Nephron (organoid): Measurements from ENCODE around the gene APOBEC3B.
"Not testable (repeated sequence)": the region's sequence is repeated elsewhere in the genome, so short reads cannot be mapped to it uniquely, and the experiment has no call there.

Source experiments
- H3K27ac Mint-ChIP-seq, 3 experiments: 2 replicates each; pipeline ENCODE4 v1.8.0; 2020; ENCODE audit warnings: mixed read lengths in 3 of 3, mild to moderate bottlenecking in 2 of 3, moderate library complexity in 1 of 3
- H3K27me3 Mint-ChIP-seq: 2 replicates; pipeline ENCODE4 v1.8.0; 2021; ENCODE audit warnings: low read depth, mild to moderate bottlenecking, moderate library complexity, mixed read lengths
- H3K36me3 Mint-ChIP-seq: 2 replicates; pipeline ENCODE4 v1.8.0; 2020; ENCODE audit warnings: low read depth, mixed read lengths
- H3K4me1 Mint-ChIP-seq: 2 replicates; pipeline ENCODE4 v1.8.0; 2020; ENCODE audit warnings: mixed read lengths
- H3K4me3 Mint-ChIP-seq, 3 experiments: 2 replicates each; pipeline ENCODE4 v1.8.0; 2020; ENCODE audit warnings: mild to moderate bottlenecking in 3 of 3, mixed read lengths in 3 of 3, moderate library complexity in 2 of 3
- H3K9me3 Mint-ChIP-seq: 2 replicates; pipeline ENCODE4 v1.8.0; 2020; ENCODE audit warnings: mixed read lengths
- CTCF ChIP-seq, 3 experiments: fragments of 200-600 bp; sonication (generic); IDR thresholded peaks; one replicate each; pipeline ENCODE4 v1.5.0; 2021; ENCODE audit warnings: antibody characterized with exemption in 3 of 3; ENCODE audit not compliant: unreplicated experiment in 3 of 3

Gene APOBEC3B

GRCh38 chr22:38981005-38981991 is 849 bp upstream of the APOBEC3B start:
- peak overlapping the region; percentile 69 to 91 (median 85) for H3K27ac Mint-ChIP-seq
- H3K4me3 Mint-ChIP-seq: peak overlapping the region; percentile 11 to 80 (median 71)
- peaks cover 3% of the 10 kb centered on the region for H3K36me3 Mint-ChIP-seq
- H3K4me1 Mint-ChIP-seq: peaks cover 14% of the 10 kb centered on the region
- TF ChIP-seq CTCF (IDR thresholded peaks at IDR 0.05; ENCODE audit: unreplicated experiment in 3 of 3): peak; percentile 45 to 58 (median 49)
- H3K27me3 Mint-ChIP-seq: peaks cover 5% of the 10 kb centered on the region
- H3K9me3 Mint-ChIP-seq: peaks cover 11% of the 10 kb centered on the region

- H3K4me3 Mint-ChIP-seq: no peak overlapping the region
Measured at GRCh38 chr22:38984224-38984623, 2.1 kb downstream of the APOBEC3B start.

GRCh38 chr22:38984784-38985757 is 2.9 kb downstream of the APOBEC3B start:
- H3K36me3 Mint-ChIP-seq, H3K9me3 Mint-ChIP-seq, H3K27me3 Mint-ChIP-seq, H3K4me3 Mint-ChIP-seq: not testable (repeated sequence)
- Mint-ChIP-seq H3K27ac (peak overlapping the region in 1 of 3 experiments; percentile 10), H3K4me1 (peaks cover 14% of the 10 kb centered on the region)

More at GRCh38 chr22:38984224-38984623, 2.1 kb downstream of the APOBEC3B start:
- peaks cover 7% of the 10 kb centered on the region for H3K9me3 Mint-ChIP-seq
- H3K36me3 Mint-ChIP-seq: peaks cover 3% of the 10 kb centered on the region
- H3K27me3 Mint-ChIP-seq: peaks cover 5% of the 10 kb centered on the region
- H3K27ac Mint-ChIP-seq: no peak overlapping the region
- peaks cover 14% of the 10 kb centered on the region for H3K4me1 Mint-ChIP-seq
- no peak for TF ChIP-seq CTCF (IDR thresholded peaks at IDR 0.05; ENCODE audit: unreplicated experiment in 3 of 3)

GRCh38 chr22:38986629-38987028 is 4.5 kb downstream of the APOBEC3B start:
- Mint-ChIP-seq H3K36me3 (peaks cover 3% of the 10 kb centered on the region), H3K4me3 (no peak overlapping the region), H3K4me1 (peaks cover 8% of the 10 kb centered on the region), H3K27me3 (peaks cover under 1% of the 10 kb centered on the region), H3K9me3 (peaks cover 7% of the 10 kb centered on the region), H3K27ac (no peak overlapping the region)
- no peak for TF ChIP-seq CTCF (IDR thresholded peaks at IDR 0.05; ENCODE audit: unreplicated experiment in 3 of 3)

- Mint-ChIP-seq H3K4me3 (no peak overlapping the region), H3K4me1 (peaks cover 1% of the 10 kb centered on the region), H3K27ac (no peak overlapping the region), H3K27me3 (no peaks in the 10 kb centered on the region), H3K36me3 (peaks cover 3% of the 10 kb centered on the region), H3K9me3 (peaks cover 7% of the 10 kb centered on the region)
- no peak for TF ChIP-seq CTCF (IDR thresholded peaks at IDR 0.05; ENCODE audit: unreplicated experiment in 3 of 3)
Measured at GRCh38 chr22:38987171-38987895, 5.2 kb downstream of the APOBEC3B start.
